Cardiac fibroblast (primary cell): ENCODE data around the gene SEMA5A.

Experiments used
- DNase-seq, 2 donors: peaks; one replicate each; pipeline versions ENCODE4 v3.0.0 to v3.0.0-alpha.2; 2010; ENCODE audit warnings: low read depth in 2 of 2
- H3K4me3 ChIP-seq, 2 donors: replicated peaks in 1 of 2; 1 replicate in 1 of 2; 2 replicates in 1 of 2; pipeline ENCODE4 v1.5.1; 2011; ENCODE audit warnings: low read depth in 2 of 2, low read length in 2 of 2, mild to moderate bottlenecking in 2 of 2, moderate library complexity in 1 of 2
- TF ChIP-seq, protein P1 (sequence below): IDR thresholded peaks from one replicate; pipeline ENCODE4 v1.5.1; 2011; ENCODE audit warnings: low read depth, mild to moderate bottlenecking, low read length, inconsistent platforms

Gene SEMA5A

DNA sequence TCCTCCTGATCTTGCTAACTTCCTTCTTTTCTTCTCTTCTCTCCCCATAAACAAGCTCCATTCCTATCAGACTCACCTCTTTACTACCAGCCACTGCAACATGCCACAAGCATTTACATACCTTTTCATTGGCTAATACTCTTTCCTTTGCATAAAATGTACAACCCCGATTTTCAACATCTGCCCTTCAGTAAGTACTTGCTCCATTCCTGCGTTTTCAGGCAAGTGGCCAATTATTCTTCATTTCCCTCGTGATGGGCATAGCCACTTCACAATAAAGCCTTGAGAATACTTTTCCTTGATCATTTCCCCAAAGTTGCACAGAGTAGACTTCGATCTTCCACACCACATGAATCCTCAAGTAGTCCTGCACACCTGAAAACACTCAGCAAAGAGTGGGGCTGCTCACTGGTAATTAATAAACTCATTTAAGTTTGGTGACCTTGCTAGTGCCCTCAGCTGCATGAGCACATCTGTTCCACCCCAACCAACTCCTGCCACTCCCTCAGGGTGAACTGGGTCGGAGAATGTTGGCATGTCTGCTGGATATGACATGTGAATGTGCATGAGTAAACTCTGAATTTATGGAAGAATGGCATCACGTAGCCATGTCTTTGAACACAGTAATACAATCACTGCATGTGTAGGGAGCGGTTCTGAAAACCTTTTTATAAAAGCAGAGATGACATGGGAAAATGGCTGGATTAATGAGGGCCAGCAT is 535.8 kb downstream of the SEMA5A start:
- peak in 1 of 2 donors; percentile 71 for DNase-seq
- no peak overlapping the region for H3K4me3 ChIP-seq
- TF ChIP-seq, protein P1, sequence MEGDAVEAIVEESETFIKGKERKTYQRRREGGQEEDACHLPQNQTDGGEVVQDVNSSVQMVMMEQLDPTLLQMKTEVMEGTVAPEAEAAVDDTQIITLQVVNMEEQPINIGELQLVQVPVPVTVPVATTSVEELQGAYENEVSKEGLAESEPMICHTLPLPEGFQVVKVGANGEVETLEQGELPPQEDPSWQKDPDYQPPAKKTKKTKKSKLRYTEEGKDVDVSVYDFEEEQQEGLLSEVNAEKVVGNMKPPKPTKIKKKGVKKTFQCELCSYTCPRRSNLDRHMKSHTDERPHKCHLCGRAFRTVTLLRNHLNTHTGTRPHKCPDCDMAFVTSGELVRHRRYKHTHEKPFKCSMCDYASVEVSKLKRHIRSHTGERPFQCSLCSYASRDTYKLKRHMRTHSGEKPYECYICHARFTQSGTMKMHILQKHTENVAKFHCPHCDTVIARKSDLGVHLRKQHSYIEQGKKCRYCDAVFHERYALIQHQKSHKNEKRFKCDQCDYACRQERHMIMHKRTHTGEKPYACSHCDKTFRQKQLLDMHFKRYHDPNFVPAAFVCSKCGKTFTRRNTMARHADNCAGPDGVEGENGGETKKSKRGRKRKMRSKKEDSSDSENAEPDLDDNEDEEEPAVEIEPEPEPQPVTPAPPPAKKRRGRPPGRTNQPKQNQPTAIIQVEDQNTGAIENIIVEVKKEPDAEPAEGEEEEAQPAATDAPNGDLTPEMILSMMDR: no peak

DNA sequence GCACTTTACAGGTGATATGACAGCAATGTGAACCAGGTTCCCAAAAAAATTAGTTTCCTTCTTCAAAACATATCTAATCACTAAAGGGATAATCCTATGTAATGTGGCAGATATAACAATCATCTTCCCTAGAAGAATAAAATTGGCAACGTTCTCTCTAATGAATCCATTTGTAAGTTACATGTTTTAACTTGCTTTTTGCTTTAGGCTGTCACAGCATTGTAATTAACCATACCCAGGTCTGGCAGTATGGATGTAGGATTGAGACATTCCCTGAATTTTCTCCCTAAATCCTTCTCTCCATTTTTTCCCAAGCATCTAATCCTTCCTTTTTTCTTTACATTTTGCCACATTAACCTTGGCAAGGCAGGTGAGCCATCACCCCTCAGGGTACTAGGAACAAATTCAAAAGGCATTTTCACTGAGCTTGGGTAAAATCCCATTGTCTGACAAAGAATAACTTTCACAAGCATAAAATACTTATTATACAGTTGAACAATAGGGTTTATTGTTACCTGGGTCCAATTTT is 548.3 kb downstream of the SEMA5A start:
- TF ChIP-seq, protein P1: no peak
- H3K4me3 ChIP-seq: no peak overlapping the region
- DNase-seq: no peak

DNA sequence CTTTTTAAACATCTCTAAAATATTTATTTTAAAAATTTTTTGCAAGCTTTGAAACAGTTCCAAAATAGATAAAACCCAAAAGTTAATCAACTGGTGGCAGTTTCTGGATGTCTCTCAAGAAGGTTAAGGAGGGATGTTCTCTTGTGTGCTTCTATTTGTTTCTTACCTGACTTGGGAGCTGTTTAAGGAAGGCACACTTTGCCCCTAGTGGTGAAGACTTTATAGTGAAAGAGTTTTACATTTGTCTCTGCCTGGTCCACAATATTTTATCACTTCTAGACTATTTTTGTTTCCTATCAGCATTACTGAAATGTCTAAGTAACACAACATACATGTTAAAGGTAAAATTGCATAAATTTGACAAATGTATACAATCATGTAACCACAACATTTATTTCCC is 552.8 kb downstream of the SEMA5A start:
- peak; percentile 43 to 50 for DNase-seq
- TF ChIP-seq, protein P1: peak; percentile 56
- no peak overlapping the region for H3K4me3 ChIP-seq
